AG09319 (cell line): ENCODE measurements around the gene SERINC5.

Source experiments
- DNase-seq: peaks from one replicate; pipeline ENCODE4 v3.0.0-alpha.2; 2010; ENCODE audit warnings: low read depth; ENCODE audit errors: extremely low read depth
- CTCF ChIP-seq: IDR thresholded peaks from 2 replicates; pipeline ENCODE4 v1.5.1; 2011; ENCODE audit warnings: low read depth, mild to moderate bottlenecking, inconsistent platforms, low read length, moderate library complexity

The SERINC5 gene

GRCh38 chr5:80129146-80129545 lies 126.7 kb downstream of the SERINC5 start:
- no peak for TF ChIP-seq CTCF
- no peak for DNase-seq

GRCh38 chr5:80128141-80128540 lies 127.7 kb downstream of the SERINC5 start:
- DNase-seq: no peak
- no peak for TF ChIP-seq CTCF

GRCh38 chr5:80127116-80127552 lies 128.7 kb downstream of the SERINC5 start:
- TF ChIP-seq CTCF: no peak
- no peak for DNase-seq

DNA sequence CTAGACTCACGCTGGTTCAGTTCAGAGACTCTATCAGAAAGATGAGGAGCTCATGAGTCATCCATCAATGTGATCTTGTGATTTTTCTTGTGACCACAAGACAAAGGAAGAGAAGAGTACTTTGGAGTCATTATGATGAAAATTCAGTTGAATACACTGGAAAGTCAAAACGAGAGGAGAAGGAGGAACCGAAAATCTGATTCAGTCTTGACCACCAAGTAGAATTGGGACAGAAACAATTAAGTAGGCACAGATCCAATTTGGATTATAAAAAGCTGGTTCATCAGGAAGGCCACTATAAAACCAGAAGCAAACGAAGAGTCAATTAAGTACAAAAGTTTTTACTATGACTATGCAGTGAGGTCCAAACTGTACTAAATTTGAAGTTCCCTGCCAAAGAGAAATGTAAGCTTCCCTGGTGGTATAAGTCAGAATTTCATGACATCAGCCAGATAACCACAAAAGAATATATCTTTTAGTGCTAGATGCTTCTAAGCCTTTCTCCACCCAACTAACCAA lies 129.8 kb downstream of the SERINC5 start:
- no peak for TF ChIP-seq CTCF
- DNase-seq: peak; percentile 2

DNA sequence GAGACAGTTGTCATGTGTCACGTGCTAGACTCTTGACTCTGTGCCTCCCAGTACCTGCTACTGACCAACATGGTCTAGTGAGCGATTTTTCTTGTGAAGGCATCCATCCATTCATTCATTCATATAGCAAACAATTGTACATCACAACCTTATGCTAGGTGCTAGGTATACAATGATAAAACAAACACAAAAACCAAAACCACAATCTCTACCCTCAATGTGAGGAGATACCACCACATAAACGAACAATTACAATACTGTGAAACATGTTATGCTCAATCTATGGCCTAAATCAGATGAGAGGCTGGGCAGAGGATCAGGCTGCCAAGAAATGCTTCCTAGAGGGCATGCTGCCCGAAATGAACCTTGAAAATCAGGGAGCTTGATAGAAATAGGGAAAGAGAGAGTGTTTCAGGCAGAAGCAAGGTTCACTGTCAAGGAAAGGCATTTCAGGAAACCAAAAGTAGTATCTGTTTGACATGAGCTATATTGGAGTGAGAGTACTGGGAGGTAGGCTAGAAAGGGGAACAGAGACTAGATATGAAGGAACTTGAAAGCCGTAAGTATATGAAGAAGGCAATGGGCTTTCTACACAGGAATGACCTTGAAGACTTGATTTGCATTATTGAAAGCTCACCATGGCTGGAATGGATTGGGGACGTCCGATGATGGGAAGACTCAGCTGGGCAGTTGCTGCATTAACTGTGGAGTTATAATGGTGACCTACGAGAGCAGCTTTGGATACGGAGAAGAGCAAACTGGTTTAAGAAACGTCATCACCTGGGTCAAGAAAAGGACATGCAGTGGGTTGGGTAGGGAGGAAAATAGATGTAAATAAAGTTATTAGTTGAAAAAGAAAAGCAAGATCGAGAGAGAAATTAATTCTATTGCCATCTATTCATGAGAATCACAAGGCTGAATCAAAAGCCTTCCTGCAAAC lies 130.6 kb downstream of the SERINC5 start:
- DNase-seq: no peak
- TF ChIP-seq CTCF: no peak

GRCh38 chr5:80124121-80124918 lies 131.5 kb downstream of the SERINC5 start:
- DNase-seq: no peak
- no peak for TF ChIP-seq CTCF
